NCI-H69 (cell line): Measurements from ENCODE around the gene RFNG.
"Not testable (repeated sequence)": the region's sequence is repeated elsewhere in the genome, so short reads cannot be mapped to it uniquely, and the experiment has no call there.

Experiments
- DNase-seq: peaks from one replicate; lab custom pipeline; 2025; lab: John Stamatoyannopoulos, UW

RFNG gene

DNA sequence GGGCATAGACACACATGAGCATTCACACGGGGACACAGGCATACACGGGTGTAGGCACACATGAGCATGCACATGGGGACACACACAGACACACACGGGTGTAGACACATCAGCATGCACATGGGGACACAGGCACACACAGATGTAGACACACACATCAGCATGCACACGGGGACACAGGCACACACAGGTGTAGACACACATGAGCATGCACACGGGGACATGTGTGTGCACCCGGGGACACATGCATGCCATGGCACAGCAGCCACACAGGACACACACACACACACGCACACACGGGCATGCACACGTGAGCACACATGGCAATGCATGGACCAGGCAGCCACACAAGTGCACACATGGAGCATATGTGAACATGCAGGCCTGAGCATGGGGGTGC lies 9.0 kb downstream of the RFNG start:
- no peak for DNase-seq

DNA sequence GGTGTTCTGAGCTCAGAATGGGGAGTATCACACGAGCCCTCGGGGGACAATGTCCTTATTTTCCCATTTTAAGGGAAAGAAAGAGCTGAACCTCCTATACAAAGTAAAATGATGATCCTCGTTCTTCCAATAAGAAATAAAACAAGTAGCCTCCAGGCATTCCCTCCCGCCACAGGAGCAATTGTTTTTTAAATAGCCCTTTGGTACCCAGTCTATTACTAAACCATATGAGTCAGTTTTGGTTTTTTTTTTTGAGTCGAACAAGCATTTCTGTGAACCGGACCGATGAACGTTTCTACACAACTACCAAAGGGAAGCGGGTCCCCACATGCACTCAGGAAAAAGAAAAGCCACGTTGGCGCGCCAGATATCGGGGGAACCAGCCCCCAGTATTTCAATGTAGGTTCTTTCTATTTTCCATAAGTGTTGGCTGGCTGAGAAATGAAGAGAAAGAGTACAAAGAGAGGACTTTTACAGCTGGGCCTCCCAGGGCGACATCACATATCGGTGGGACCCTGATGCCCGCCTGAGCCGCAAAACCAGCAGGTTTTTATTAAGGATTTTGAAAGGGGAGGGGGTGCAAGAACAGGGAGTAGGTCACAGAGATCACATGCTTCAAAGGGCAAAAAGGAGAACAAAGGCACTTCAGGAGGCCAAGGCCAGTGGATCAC lies 10.3 kb downstream of the RFNG start:
- no peak for DNase-seq

DNA sequence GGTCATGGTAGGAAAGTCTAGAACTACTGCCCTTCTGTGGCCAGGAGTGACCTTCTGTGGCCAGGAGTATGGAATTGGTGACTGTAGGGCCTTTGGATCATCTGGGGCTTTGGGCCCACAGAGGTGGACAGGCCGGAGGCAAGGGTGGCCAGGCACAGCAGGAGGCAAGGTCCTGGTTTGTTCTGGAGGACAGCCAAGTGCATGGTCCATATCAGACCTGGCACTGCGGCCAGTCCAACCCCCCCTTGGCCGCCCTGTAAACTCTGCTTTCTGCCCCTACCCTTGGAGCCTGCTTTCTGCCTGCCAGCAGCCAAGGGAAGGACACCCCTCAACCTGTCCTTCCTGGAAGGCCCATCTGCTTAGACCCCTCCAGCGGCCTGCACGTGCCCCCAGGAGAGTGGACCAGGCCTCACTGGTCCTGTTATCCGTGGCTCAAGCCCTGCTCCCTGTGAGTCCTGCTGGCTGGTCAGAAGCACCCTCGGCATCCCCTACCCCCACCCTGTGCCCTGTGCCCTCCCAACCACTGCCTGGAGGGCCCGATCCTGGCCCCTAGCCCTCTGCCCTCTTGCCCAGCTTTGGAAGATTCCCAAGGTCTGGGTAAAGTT lies 11.8 kb downstream of the RFNG start:
- DNase-seq, result no peak

DNA sequence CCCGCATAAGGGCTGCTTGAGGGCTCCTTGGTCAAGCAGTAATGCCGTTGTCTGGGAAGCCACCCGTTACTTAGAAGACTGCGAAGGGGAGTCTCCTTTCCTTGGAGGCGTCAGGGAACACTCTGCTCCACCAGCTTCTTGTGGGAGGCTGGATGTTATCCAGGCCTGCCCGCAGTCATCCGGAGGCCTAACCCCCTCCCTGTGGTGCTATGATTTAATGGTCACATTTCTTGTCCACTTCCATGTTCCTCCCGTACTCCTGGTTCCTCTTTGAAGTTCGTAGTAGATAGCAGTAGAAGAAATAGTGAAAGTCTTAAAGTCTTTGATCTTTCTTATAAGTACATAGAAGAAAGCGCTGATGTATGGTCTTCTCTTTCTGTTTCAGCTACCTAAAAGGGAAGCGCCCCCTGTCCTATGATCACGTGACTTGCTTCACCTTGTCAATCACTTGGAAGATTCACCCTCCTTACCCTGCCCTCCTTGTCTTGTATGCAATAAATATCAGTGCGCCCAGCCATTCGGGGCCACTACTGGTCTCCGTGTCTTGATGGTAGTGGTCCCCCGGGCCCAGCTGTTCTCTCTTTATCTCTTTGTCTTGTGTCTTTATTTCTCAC lies 12.7 kb downstream of the RFNG start:
- not testable (repeated sequence) for DNase-seq

DNA sequence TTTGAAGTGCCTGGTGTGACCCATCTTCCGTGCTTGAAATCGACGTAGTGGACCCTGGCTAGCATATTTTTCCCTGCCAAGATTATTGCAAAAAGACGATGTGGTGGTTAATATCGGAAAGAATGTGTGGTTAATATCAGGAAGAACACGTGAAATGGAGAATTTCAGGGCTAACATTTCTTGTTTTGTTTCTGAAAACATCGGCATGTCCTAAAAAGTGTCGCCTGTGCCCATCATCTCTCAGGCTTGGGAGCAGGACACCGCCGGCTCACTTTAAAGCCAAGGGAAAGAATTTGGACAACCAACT lies 13.8 kb downstream of the RFNG start:
- DNase-seq, result no peak

DNA sequence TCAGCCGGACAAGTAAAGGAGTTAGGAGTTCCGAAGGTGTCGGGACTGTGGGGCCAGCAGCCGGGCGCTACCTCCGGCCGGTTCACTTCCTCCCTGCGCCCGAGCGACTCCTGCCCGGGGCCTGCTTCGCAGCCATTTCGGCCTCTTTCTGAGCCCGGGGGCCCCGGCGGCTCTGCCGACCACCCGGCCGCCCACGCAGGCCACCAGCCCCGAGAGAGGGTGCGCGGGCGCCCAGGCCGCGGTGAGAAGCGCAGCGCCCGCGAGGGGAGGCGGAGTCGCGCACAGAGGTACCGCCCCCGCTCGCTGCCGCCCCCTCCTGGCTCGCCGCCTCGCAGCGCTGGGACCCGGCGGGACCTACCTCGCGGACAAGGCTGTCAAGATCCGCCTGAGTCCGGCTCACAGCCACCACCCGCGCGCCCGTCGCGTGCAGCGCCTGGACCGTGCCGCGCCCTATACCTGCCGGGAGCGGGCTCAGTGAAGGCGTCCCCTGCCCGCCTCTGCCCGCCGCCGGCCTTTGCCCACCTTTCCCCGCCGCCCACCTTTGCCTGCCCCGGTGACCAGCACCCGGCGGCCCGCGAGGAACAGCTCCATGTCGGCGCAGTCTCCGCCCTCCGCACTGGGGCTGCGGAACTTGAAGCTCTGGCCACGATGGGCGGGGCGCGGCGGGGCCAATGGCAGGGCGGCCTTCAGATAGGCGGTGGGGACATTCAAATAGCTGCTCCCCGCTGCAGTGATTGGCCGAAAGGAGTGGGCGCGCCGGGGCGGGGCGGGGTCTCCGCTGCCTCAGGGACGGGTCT lies 14.3 kb downstream of the RFNG start, which contains the start of gene DCXR:
Gene DCXR, minus strand, starts transcription at position 606 of the 797 bp plus-strand sequence. Its CDS starts 15 bp downstream, at position 591.
- peak; percentile 98 for DNase-seq

DNA sequence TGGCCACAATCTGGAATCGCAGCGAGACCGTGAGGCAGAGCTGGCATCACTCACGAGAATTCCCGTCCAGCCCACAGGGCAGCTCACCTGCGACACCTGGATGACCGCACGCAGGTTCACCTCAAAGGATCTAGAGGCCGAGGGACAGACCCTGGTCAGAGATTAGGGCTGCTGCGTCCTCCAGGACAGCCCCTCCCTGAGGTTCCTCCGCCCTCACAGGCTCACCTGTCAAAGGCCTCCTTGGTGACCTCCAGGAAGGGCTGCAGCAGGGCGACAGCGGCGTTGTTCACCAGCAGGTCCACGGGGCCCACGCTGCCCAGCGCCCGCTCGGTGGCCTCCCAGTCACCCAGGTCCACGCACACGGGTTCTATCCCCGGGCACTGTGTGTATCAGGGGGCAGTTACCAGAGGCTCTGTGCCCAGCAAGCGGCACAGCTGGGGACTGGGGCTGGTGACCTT lies 14.9 kb downstream of the RFNG start:
- no peak for DNase-seq

DNA sequence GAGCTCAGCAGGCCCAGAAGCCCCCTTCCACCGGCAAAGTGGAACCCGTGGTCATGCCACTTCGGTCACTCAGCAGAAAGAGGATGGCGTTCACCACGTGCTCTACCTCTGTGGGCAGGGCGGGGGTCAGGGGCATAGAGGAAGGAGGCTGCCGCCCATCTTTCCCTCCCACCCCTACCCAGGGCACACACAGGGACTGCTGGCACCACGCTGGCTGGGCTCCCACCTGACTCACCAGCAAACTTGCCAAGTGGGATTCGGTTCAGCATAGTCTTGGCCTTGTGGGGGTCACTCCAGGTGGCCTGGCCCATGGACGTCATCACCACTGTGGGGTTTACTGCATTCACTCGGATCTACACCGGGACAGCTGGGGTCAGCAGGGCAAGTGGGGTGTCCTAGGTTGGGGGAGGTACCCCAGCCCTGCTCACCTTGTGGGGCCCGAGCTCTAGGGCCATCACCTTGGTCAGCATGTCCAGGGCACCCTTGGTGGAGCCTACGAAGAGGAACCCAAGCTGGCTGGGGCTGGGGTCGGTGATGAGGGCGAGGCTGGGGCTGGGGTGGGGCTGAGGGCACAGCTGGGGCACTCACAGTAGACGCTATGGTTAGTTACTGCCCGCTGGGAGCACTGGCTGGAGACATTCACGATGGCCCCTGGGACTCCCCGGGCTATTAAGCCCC lies 15.5 kb downstream of the RFNG start:
- no peak for DNase-seq

DNA sequence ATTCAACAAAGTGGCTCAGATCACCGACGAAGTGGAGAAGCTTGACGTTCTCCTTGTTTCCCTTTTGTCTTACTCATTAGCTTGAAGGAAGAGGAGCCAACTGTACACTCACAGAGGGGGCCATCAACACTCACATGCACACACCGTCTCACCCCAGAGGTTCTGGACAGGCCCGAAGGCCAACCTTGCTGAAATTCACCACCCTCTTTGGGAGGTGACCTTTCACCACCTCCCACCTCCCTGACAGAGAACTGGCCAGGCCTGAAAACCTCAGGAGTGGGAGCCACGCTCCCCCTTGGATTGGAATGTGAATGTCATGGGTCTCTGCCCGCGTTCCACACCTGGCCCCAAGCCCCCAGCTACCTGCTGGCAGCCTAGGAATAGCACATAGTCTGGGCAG lies 16.1 kb downstream of the RFNG start:
- no peak for DNase-seq

DNA sequence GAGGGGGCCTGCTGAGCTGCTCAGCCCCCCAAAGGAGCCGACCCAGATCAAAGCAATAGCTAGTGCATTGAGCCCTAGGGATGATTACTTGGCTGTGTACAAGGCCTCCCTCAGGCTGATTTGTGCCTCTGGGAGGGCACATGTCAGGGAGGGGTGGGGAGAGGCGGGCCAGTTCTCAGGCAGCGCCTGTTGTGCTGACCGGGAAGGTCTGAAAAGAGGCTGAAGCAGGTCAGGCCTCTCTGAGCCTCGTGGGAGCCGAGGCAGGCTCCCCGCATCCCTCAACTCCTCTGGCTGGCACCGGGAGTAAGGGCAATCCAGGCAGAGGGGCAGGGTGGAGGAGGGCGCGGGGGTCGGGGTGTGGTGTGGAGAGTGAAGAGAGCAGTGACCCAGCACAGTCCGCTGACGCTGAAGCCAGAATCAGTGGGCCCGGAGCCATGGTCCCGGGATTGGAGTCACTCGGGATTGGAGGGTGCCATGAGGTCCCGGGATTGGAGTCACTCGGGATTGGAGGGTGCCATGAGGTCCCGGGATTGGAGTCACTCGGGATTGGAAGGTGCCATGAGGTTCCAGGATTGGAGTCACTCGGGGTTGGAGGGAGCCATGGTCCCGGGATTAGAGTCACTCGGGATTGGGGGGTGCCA lies 17.1 kb downstream of the RFNG start:
- no peak for DNase-seq

DNA sequence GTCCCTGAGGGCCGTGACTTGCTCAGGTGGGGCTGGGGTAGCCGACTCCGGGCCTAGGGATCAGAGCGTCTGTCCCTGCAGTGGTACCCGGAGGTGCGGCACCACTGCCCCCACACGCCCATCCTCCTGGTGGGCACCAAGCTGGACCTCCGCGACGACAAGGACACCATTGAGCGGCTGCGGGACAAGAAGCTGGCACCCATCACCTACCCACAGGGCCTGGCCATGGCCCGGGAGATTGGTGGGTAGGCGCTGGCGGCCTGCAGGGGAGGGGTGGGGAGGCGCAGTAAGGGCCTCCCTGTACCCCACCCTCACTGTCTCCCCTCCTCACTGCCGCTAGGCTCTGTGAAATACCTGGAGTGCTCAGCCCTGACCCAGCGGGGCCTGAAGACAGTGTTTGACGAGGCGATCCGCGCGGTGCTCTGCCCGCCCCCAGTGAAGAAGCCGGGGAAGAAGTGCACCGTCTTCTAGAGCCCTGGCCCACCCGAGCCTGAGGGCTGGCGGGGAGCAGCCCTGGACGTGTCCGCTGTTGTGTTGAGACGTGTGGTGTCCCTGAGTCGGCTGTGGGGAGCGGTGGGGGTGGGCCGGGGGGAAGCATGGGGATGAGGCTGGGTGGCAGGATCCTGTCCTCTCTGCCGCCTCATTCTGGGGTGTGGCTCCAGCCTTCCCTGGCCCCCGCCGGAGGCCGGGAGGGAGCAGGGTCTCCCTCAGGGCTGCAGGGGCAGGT lies 18.1 kb downstream of the RFNG start:
- DNase-seq, result no peak

DNA sequence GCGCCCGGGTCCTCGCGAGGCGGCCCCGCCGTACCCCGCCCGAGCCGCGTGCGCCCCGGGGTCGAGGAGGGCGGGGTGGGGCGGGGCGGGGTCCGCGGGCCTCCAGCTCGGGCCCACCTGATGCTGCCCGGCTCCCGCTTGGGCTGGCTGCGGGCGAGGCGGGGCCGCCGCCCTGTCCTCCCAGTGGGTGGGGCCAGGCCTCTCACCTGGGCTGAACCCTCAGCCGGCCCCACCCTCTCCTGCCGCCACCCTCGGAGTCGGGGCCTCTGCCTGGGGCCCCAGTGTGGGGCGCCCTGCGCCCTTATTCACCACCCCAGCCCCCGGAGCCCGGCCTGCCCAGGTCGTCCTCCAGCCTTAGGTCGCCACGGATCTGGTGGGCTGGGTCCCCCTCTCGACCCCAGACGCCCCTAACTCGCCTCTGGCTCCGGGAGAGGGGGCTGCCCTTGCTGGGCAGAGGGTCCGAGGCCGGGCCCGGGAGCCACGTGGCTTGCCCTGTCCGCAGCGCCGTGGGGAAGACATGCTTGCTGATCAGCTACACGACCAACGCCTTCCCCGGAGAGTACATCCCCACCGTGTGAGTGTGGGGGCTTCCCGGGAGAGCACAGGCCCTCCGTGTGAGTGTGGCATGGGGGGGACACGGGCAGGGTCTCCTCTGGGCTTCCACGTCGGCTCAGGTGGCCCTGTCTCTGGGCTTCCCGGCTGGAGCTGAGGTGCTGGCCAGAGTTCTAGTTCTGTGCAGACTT lies 19.6 kb downstream of the RFNG start:
- DNase-seq, result peak; percentile 85

DNA sequence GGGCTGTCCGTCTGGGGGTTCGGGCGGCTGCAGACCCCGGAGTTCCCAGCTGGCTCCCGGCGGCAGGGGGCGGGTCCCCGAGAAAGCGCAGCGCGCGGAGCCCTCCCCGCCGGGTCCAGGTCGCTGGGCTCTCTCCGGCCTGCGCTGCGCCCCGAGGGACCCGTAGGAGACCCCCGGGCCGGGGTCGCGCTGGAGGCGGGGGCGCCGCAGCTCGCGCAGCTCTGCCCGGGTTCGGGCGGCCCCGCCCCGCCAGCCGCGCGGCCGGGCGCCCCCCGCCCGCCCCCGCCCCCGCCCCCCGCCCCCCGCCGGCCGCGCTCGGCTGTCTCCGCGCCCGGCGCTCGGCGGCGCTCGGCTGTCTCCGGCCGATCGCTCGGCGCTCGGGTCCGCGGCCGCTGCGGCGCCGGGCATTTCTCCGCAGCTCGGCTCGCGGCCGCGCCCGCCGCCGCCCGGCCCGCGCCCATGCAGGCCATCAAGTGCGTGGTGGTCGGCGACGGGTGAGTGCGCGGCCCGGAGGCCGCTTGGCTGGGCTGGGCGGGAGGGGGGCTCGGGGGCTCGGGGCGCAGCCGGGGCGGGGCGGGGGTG lies 20.2 kb downstream of the RFNG start, which contains the start of gene RAC3:
Gene RAC3, plus strand, starts transcription at position 376 of the 582 bp plus-strand sequence. Its CDS starts 84 bp downstream, at position 460.
- DNase-seq, result peak; percentile 84

DNA sequence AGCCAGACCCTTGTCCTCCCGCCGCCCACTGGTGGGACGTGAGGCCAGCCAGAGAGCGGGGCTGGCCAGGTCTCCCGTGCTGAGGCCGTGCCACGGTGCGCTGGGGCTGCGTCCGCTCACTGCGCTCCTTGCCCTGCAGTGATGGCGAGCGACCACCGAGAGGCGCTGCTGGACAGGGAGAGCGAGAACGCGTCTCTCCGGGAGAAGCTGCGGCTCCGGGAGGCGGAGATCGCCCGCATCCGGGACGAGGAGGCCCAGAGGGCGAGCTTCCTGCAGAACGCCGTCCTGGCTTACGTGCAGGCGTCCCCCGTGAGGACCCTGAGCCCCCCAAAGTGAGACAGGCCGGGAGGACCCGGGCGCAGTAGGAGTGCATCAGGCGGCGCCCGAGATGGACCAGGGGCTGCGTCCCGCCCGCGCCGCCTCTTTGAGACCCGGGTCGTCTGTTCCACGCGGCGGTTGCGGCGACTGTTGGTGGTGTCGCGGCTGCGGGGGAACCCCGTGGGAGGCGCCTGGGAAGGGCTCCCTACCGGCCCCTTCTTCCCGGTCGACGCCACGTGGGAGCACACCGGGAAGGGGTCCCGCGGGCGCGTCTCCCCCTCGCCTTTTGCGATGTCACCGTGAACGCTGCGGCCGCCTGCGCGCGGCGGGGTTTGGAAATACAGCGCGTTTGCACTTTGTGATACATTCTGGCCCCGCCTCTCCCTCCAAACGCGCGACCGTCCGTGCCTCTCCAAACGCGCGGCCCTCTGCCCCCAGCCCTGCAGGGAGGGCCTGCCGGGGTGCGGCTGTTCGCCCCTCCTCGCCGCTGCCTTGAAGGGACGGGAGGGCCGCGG lies 20.9 kb downstream of the RFNG start:
- DNase-seq, result peak; percentile 93

DNA sequence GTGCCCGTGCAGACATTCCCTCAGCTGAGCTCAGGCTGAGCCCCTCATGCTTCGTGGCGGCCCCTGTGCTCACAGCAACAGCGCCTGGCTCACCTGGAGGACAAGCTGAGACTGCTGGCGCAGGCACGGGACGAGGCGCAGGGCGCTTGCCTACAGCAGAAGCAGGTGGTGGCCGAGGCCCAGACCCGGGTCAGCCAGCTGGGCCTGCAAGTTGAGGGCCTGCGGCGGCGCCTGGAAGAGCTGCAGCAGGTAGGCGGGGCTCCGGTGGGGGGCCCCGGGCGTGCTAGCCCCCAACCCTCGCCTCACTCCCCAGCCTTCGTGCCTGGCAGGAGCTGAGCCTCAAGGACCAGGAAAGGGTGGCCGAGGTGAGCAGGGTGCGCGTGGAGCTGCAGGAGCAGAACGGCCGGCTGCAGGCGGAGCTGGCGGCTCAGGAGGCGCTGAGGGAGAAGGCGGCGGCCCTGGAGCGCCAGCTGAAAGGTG lies 21.6 kb downstream of the RFNG start:
- DNase-seq, result no peak

DNA sequence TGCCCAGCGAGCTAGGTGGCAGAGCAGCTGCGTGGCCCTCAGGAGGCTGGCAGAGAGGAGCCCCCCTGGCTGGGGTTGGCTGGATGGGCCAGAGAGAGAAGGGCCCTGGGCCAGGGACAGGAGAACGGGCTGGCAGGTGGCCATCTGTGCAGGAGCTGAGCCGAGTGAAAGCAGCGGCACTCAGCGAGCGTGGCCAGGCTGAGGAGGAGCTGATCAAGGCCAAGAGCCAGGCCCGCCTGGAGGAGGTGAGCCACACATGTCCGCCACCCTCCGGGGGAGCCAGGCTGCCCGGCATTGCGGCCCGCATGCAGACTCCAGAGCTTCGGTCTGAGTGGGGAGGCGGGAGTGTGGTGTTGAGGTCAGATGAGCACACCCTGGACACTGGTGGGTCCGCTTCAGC lies 22.2 kb downstream of the RFNG start:
- no peak for DNase-seq

DNA sequence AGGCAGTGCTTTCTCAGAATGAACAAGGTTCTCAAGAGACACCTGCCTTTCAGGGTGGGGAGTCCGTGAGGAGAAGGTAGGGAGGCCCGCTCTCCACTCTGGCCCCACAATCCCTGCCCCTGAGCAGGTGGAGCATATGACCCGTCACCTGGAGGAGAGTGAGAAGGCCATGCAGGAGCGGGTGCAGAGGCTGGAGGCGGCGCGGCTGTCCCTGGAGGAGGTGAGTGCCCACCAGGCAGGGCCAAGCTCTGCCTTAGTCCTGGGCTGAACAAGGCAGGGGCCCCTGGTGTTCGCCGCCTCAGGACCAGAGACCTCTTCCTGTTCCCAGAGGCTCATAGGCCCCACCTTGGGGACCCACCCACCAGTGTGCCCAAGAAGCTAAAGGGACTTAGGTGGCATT lies 22.6 kb downstream of the RFNG start:
- DNase-seq, result no peak

DNA sequence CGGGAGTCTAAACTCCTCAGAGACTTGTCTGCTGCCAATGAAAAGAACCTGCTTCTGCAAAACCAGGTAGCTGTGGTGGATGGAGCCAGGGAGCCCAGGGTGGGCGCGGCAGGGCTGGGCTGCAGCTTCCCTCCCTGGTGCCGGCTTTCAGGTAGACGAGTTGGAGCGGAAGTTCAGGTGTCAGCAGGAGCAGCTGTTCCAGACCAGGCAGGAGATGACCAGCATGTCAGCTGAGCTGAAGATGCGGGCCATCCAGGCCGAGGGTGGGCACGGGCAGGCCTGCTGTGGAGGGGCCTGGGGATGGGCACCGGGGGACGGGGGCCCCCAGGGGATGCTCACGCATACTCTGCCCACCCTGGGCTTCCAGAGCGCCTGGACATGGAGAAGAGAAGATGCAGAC lies 23.4 kb downstream of the RFNG start:
- no peak for DNase-seq
